HepG2 (cell line): Measurements from ENCODE around the gene KLB. TPM values are rescaled to one million over a fixed set of nuclear protein-coding genes. Genes with fewer than 3 reads are reported as not detected.

Experiments
- ADNP ChIP-seq: sonication (generic); formaldehyde crosslinking; IDR thresholded peaks from 2 replicates; pipeline ENCODE4 v1.4.0; 2020; ENCODE audit warnings: missing genetic modification reagents
- FOXA3 ChIP-seq: IDR thresholded peaks from 2 replicates; pipeline ENCODE4 v1.6.1; 2016; ENCODE audit warnings: missing genetic modification reagents, missing compliant biosample characterization
- MED1 ChIP-seq: sonication (generic); formaldehyde crosslinking; IDR thresholded peaks from 2 replicates; pipeline ENCODE4 v1.4.0; 2020; ENCODE audit warnings: missing genetic modification reagents
- MLLT10 ChIP-seq: sonication (generic); formaldehyde crosslinking; IDR thresholded peaks from 2 replicates; pipeline ENCODE4 v1.4.0; 2020; ENCODE audit warnings: missing genetic modification reagents
- NPAS2 ChIP-seq: sonication (generic); formaldehyde crosslinking; IDR thresholded peaks from 2 replicates; pipeline ENCODE4 v1.8.0; 2022; ENCODE audit warnings: mild to moderate bottlenecking, missing genetic modification reagents, borderline replicate concordance
- RARA ChIP-seq: IDR thresholded peaks from 2 replicates; pipeline ENCODE4 v1.6.1; 2016; ENCODE audit warnings: missing genetic modification reagents, missing compliant biosample characterization
- SAP130 ChIP-seq: IDR thresholded peaks from 2 replicates; pipeline ENCODE4 v1.6.1; 2016; ENCODE audit warnings: low read depth
- SIX1 ChIP-seq: sonication (generic); formaldehyde crosslinking; IDR thresholded peaks from 2 replicates; pipeline ENCODE4 v1.4.0; 2020; ENCODE audit warnings: missing genetic modification reagents, borderline replicate concordance
- SMYD3 ChIP-seq: sonication (generic); formaldehyde crosslinking; IDR thresholded peaks from 2 replicates; pipeline ENCODE4 v1.8.1; 2023; ENCODE audit warnings: mild to moderate bottlenecking, missing genetic modification reagents
- SOX6 ChIP-seq, 2 experiments: fragments of 450-650 bp in 1 of 2; sonication (generic) in 1 of 2; formaldehyde crosslinking in 1 of 2; IDR thresholded peaks; 2 replicates each; pipeline versions ENCODE4 v1.4.0 to v1.6.1; 2017 to 2020; ENCODE audit warnings: antibody characterized with exemption in 1 of 2, mild to moderate bottlenecking in 1 of 2, missing genetic modification reagents in 1 of 2
- ZGPAT ChIP-seq: IDR thresholded peaks from 2 replicates; pipeline ENCODE4 v1.6.1; 2016; ENCODE audit warnings: mild to moderate bottlenecking
- ZNF646 ChIP-seq: sonication (generic); formaldehyde crosslinking; IDR thresholded peaks from 2 replicates; pipeline ENCODE4 v1.9.0; 2021; ENCODE audit warnings: mild to moderate bottlenecking, missing genetic modification reagents
- ZNF773 ChIP-seq: sonication (generic); formaldehyde crosslinking; IDR thresholded peaks from 2 replicates; pipeline ENCODE4 v1.4.0; 2020; ENCODE audit warnings: missing genetic modification reagents, borderline replicate concordance
- polyA plus RNA-seq, 8 experiments: library from polyadenylated mRNA; depleted of rRNA in 3 of 8; stranded (reverse) in 7 of 8; unstranded in 1 of 8; fragments of >200 nt; fragmentation: Illumina TruSeq in 4 of 8; extraction: Trizol in 4 of 8; gene quantifications; 2 replicates each; pipeline versions ENCODE4 v1.2.1 to v1.2.3, GENCODE V29; 2011 to 2016; ENCODE audit warnings: low read depth in 4 of 8, missing spikeins in 1 of 8, mixed read lengths in 1 of 8; ENCODE audit not compliant: insufficient read depth in 1 of 8
- total RNA-seq, 5 experiments: library from RNA; depleted of rRNA; stranded (reverse); fragments of >200 nt; fragmentation: Illumina TruSeq; extraction: Trizol; gene quantifications; 2 replicates each; pipeline ENCODE4 v1.2.3, GENCODE V29; 2016; ENCODE audit warnings: low read depth in 1 of 5
- TF ChIP-seq, protein P1 (sequence below): sonication (generic); formaldehyde crosslinking; IDR thresholded peaks from 2 replicates; pipeline ENCODE4 v1.4.0; 2020; ENCODE audit warnings: missing genetic modification reagents, mild to moderate bottlenecking, borderline replicate concordance
- TF ChIP-seq, protein P2 (sequence below): sonication (generic); formaldehyde crosslinking; IDR thresholded peaks from 2 replicates; pipeline ENCODE4 v1.5.0; 2020; ENCODE audit warnings: missing genetic modification reagents

KLB gene
- total and polyA plus RNA-seq, 2 of the 13 experiments (the other 11 are each of a cell fraction or from before 2014, with no cell fraction given) = 25.3 to 82.0 TPM

DNA sequence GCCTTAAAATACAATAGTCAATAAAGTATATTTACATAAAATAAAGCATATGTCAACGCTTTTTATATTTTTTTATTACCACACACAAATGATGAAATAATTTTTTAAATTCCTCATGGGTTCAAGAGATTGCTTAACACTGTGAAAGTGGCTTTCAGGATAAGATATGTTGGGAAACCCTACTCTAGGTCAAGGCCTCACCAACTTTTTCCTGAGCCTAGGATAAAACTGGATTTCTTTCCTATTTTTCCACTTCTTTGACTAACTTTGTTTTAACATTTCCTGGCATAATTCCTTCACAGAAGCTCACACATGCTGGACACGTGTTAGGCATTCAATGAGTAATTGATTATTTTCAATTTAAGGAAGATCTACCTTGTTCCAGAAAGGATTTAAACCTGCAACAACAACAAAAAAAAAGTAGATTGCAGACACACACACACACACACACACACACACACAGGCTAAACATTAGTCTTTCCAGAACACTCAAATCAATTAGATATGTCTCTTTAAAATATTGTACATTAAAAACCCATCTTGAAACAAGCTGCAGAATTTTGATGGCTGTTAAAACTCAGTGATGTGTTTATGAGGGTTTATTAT is 9.1 kb downstream of the KLB start (continued):
- TF ChIP-seq ZGPAT (CRISPR knock-in tag) (peak; percentile 37; the same call in 1 of the 2 replicates), ADNP (CRISPR knock-in tag) (no peak), NPAS2 (CRISPR knock-in tag) (no peak), MED1 (CRISPR knock-in tag) (peak; percentile 52), FOXA3 (CRISPR knock-in tag) (peak; percentile 27; the same call in 1 of the 2 replicates), ZNF773 (CRISPR knock-in tag) (no peak), SAP130 (CRISPR knock-in tag) (peak; percentile 55), MLLT10 (CRISPR knock-in tag) (0 out of 2 replicates have a peak, but pooled peaks have one; percentile 58), SOX6 (IDR thresholded peaks at IDR 0.05) (no peak), SOX6 (CRISPR knock-in tag; IDR thresholded peaks at IDR 0.05) (peak; percentile 54; the same call in 1 of the 2 replicates), SIX1 (CRISPR knock-in tag) (0 out of 2 replicates have a peak, but pooled peaks have one; percentile 39), RARA (CRISPR knock-in tag) (peak; percentile 69), ZNF646 (CRISPR knock-in tag) (peak; percentile 84; the same call in 1 of the 2 replicates), SMYD3 (CRISPR knock-in tag) (no peak)
- TF ChIP-seq, protein P1, sequence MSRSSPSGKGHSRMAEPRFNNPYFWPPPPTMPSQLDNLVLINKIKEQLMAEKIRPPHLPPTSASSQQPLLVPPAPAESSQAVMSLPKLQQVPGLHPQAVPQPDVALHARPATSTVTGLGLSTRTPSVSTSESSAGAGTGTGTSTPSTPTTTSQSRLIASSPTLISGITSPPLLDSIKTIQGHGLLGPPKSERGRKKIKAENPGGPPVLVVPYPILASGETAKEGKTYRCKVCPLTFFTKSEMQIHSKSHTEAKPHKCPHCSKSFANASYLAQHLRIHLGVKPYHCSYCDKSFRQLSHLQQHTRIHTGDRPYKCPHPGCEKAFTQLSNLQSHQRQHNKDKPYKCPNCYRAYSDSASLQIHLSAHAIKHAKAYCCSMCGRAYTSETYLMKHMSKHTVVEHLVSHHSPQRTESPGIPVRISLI (CRISPR knock-in tag) = peak; percentile 65
- TF ChIP-seq, protein P2, sequence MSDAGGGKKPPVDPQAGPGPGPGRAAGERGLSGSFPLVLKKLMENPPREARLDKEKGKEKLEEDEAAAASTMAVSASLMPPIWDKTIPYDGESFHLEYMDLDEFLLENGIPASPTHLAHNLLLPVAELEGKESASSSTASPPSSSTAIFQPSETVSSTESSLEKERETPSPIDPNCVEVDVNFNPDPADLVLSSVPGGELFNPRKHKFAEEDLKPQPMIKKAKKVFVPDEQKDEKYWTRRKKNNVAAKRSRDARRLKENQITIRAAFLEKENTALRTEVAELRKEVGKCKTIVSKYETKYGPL (CRISPR knock-in tag) = no peak
- TF ChIP-seq, all 625 proteins: peak for 49
